Ascending aorta (tissue), 2 donors: ENCODE measurements around the gene CYTH3. TPM values are rescaled to one million over a fixed set of nuclear protein-coding genes. Genes with fewer than 3 reads are reported as not detected.
"Not testable (repeated sequence)": the region's sequence is repeated elsewhere in the genome, so short reads cannot be mapped to it uniquely, and the experiment has no call there.

Source experiments
- DNase-seq, 2 donors: peaks; one replicate each; pipeline ENCODE4 v3.0.0-alpha.2; 2019; ENCODE audit warnings: low spot score in 2 of 2
- H3K27ac ChIP-seq, 2 donors: fragments of 200-600 bp; sonication (generic); one replicate each; pipeline ENCODE4 v1.5.1; 2016 to 2017; ENCODE audit warnings: mild to moderate bottlenecking in 1 of 2
- H3K27me3 ChIP-seq: fragments of 200-600 bp; sonication (generic); one replicate; pipeline ENCODE4 v1.5.1; 2017
- H3K36me3 ChIP-seq, 2 donors: fragments of 200-600 bp; sonication (generic); one replicate each; pipeline ENCODE4 v1.5.1; 2016
- H3K4me1 ChIP-seq, 2 donors: fragments of 200-600 bp; sonication (generic); one replicate each; pipeline ENCODE4 v1.5.1; 2016 to 2017; ENCODE audit warnings: mild to moderate bottlenecking in 1 of 2
- H3K4me3 ChIP-seq, 2 donors: fragments of 200-600 bp; sonication (generic); one replicate each; pipeline ENCODE4 v1.5.1; 2016 to 2017; ENCODE audit warnings: mild to moderate bottlenecking in 1 of 2
- H3K9me3 ChIP-seq, 2 donors: fragments of 200-600 bp; sonication (generic); one replicate each; pipeline ENCODE4 v1.5.1; 2016
- CTCF ChIP-seq, 3 experiments: fragments of 200-600 bp in 2 of 3; fragments of 450-650 bp in 1 of 3; sonication (generic) in 2 of 3; IDR thresholded peaks; one replicate each; pipeline ENCODE4 v1.5.1; 2016 to 2019; ENCODE audit warnings: antibody characterized with exemption in 3 of 3, mild to moderate bottlenecking in 1 of 3, moderate library complexity in 1 of 3
- intact Hi-C: fragments of 100-400 bp; cut with DNase I; formaldehyde crosslinking; loops from one replicate; pipeline ENCODE4 v1.15.1; 2023
- total RNA-seq: library from RNA; depleted of rRNA; stranded (reverse); fragments of >200 nt; gene quantifications from one replicate; pipeline ENCODE4 v1.1.0, GENCODE V29; 2016

The CYTH3 gene
- total RNA-seq, 1 donor from 2014 or later, result 51.8 TPM

- no peaks in the 10 kb centered on the region for H3K27me3 ChIP-seq
- intact Hi-C loops, result no loop called here
- TF ChIP-seq CTCF (IDR thresholded peaks at IDR 0.05), result no peak
Observed at GRCh38 chr7:6197801-6198551, 74.4 kb downstream of the CYTH3 start.

GRCh38 chr7:6193709-6194108 is 78.7 kb downstream of the CYTH3 start:
- Histone ChIP-seq H3K4me3 (no peak overlapping the region), H3K9me3 (no peaks in the 10 kb centered on the region), H3K27ac (no peak overlapping the region), H3K27me3 (no peaks in the 10 kb centered on the region), H3K4me1 (peaks cover 0 to 9% of the 10 kb centered on the region in 2 donors), H3K36me3 (peaks cover 12 to 13% of the 10 kb centered on the region in 2 donors)
- no peak for DNase-seq
- TF ChIP-seq CTCF (IDR thresholded peaks at IDR 0.05), result no peak
- intact Hi-C loops, result no loop called here

More at GRCh38 chr7:6197801-6198551, 74.4 kb downstream of the CYTH3 start:
- DNase-seq, result no peak
- H3K36me3 ChIP-seq, result no peaks in the 10 kb centered on the region
- no peaks in the 10 kb centered on the region for H3K9me3 ChIP-seq
- no peak overlapping the region for H3K27ac ChIP-seq
- H3K4me1 ChIP-seq, result peaks cover 0 to 17% of the 10 kb centered on the region in 2 donors
- no peak overlapping the region for H3K4me3 ChIP-seq

GRCh38 chr7:6190563-6190962 is 81.9 kb downstream of the CYTH3 start:
- intact Hi-C loops, H3K4me1 ChIP-seq, H3K27me3 ChIP-seq, H3K27ac ChIP-seq, DNase-seq, H3K4me3 ChIP-seq, H3K9me3 ChIP-seq: not testable (repeated sequence)
- H3K36me3 ChIP-seq, result peaks cover 17 to 31% of the 10 kb centered on the region in 2 donors

GRCh38 chr7:6188389-6188788 is 84.0 kb downstream of the CYTH3 start:
- H3K36me3 ChIP-seq, result peaks cover 17 to 37% of the 10 kb centered on the region in 2 donors
- H3K4me1 ChIP-seq, result peaks cover 0 to 6% of the 10 kb centered on the region in 2 donors
- intact Hi-C loops, result no loop called here
- H3K27ac ChIP-seq, result no peak overlapping the region
- no peaks in the 10 kb centered on the region for H3K27me3 ChIP-seq
- H3K4me3 ChIP-seq, result no peak overlapping the region
- no peak for DNase-seq
- TF ChIP-seq CTCF (IDR thresholded peaks at IDR 0.05), result no peak
- no peaks in the 10 kb centered on the region for H3K9me3 ChIP-seq

GRCh38 chr7:6186577-6186976 is 85.8 kb downstream of the CYTH3 start:
- DNase-seq, result peak in 1 of 2 donors; percentile 25
- TF ChIP-seq CTCF (IDR thresholded peaks at IDR 0.05), result no peak
- Histone ChIP-seq H3K27ac (no peak overlapping the region), H3K4me3 (no peak overlapping the region), H3K36me3 (peaks cover 17 to 44% of the 10 kb centered on the region in 2 donors), H3K9me3 (no peaks in the 10 kb centered on the region), H3K4me1 (peaks cover 0 to 6% of the 10 kb centered on the region in 2 donors), H3K27me3 (no peaks in the 10 kb centered on the region)
- intact Hi-C loops, result no loop called here

- TF ChIP-seq CTCF (IDR thresholded peaks at IDR 0.05), result no peak
- peak in 1 of 2 donors; percentile 19 for DNase-seq
- Histone ChIP-seq H3K27ac (no peak overlapping the region), H3K4me1 (peaks cover 7 to 32% of the 10 kb centered on the region in 2 donors), H3K4me3 (no peak overlapping the region), H3K9me3 (no peaks in the 10 kb centered on the region), H3K27me3 (no peaks in the 10 kb centered on the region), H3K36me3 (peaks cover 0 to 32% of the 10 kb centered on the region in 2 donors)
- intact Hi-C loops, result no loop called here
Observed at GRCh38 chr7:6182993-6183392, 89.4 kb downstream of the CYTH3 start.
